Peyer's patch (tissue), 4 donors: ENCODE data around the gene CNTN4. TPM values are rescaled to one million over a fixed set of nuclear protein-coding genes. Genes with fewer than 3 reads are reported as not detected.

Experiments
- DNase-seq, 3 donors: peaks; one replicate each; pipeline ENCODE4 v3.0.0-alpha.2; 2017 to 2019
- H3K27ac ChIP-seq, 4 donors: fragments of 200-600 bp; sonication (generic); one replicate each; pipeline ENCODE4 v1.5.1; 2016 to 2019
- H3K27me3 ChIP-seq, 2 donors: fragments of 200-600 bp; sonication (generic); one replicate each; pipeline ENCODE4 v1.5.1; 2019
- H3K36me3 ChIP-seq, 3 donors: fragments of 200-600 bp; sonication (generic); one replicate each; pipeline ENCODE4 v1.5.1; 2016 to 2019
- H3K4me1 ChIP-seq, 4 donors: fragments of 200-600 bp; sonication (generic); one replicate each; pipeline ENCODE4 v1.5.1; 2016 to 2019
- H3K4me3 ChIP-seq, 4 donors: fragments of 200-600 bp; sonication (generic); 1 replicate in 3 of 4; 2 replicates in 1 of 4; pipeline ENCODE4 v1.5.1; 2016 to 2019; ENCODE audit warnings: mild to moderate bottlenecking in 1 of 4
- H3K9me3 ChIP-seq, 4 donors: fragments of 200-600 bp; sonication (generic); one replicate each; pipeline ENCODE4 v1.5.1; 2016 to 2019; ENCODE audit warnings: mild to moderate bottlenecking in 1 of 4
- CTCF ChIP-seq, 6 experiments: fragments of 450-650 bp in 4 of 6; fragments of 200-600 bp in 2 of 6; sonication (generic) in 1 of 6; IDR thresholded peaks; one replicate each; pipeline ENCODE4 v1.5.1; 2017 to 2019; ENCODE audit warnings: antibody characterized with exemption in 6 of 6, mild to moderate bottlenecking in 3 of 6, moderate library complexity in 1 of 6
- POLR2A ChIP-seq, 2 donors: fragments of 450-650 bp; IDR thresholded peaks; one replicate each; pipeline ENCODE4 v1.5.1; 2017; ENCODE audit warnings: antibody characterized with exemption in 2 of 2, mild to moderate bottlenecking in 2 of 2, moderate library complexity in 2 of 2
- total RNA-seq, 4 donors: library from RNA; depleted of rRNA; stranded (reverse); fragments of >200 nt; gene quantifications; one replicate each; pipeline ENCODE4 v1.1.0, GENCODE V29; 2016

Gene CNTN4
- total RNA-seq, 4 donors from 2014 or later, result 5.4 to 31.1 (median 19.9) TPM

DNA sequence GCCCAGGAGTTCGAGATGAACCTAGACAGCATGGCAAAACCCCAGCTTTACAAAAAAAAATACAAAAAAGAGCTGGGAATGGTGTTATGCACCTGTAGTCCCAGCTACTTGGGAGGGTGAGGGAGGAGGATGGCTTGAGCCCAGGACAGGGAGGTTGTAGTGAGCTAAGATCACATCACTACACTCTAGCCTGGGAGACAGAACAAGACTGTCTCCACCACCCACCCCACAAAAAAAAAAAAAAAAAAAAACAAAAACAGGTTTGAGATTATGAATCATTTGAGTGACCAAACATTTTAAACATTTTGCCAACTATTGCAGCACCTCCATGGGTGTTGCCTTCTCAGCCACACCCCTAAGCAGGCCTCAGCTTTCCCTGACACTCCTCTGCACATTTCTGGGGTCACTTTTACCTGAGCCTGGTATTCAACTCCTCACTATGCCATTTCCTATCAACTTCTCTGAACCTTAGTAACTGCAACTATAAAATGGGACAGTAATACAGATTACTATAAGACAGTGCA, 969.8 kb downstream of the CNTN4 start:
- no peaks in the 10 kb centered on the region for H3K36me3 ChIP-seq
- no peaks in the 10 kb centered on the region for H3K9me3 ChIP-seq
- no peak for TF ChIP-seq POLR2A (IDR thresholded peaks at IDR 0.05)
- no peak for TF ChIP-seq CTCF (IDR thresholded peaks at IDR 0.05)
- no peak for DNase-seq
- H3K4me3 ChIP-seq, result no peak overlapping the region
- no peaks in the 10 kb centered on the region for H3K27me3 ChIP-seq
- H3K4me1 ChIP-seq, result no peaks in the 10 kb centered on the region
- no peak overlapping the region for H3K27ac ChIP-seq

DNA sequence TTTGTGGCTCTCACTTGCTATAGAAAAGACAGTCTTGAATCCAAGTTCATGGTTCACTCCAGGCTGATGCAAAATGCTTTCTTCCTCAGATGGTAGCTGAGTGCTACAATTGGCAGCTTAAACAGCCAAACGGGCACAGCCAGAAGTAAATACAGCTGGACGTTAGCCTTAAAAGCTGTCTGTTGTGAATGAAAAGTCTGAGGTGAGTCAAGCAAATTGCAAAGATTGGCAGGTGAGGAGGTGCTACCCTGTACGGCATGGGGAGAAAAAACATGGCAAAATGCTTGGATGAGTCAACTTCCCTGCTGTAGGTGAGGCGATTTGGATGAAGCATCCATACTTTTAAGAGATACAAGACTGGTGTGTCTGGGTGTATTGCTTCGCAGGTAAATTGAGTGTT, 971.1 kb downstream of the CNTN4 start:
- Histone ChIP-seq H3K36me3 (no peaks in the 10 kb centered on the region), H3K27me3 (no peaks in the 10 kb centered on the region), H3K27ac (no peak overlapping the region), H3K4me1 (no peaks in the 10 kb centered on the region), H3K4me3 (no peak overlapping the region), H3K9me3 (no peaks in the 10 kb centered on the region)
- DNase-seq, result no peak
- TF ChIP-seq POLR2A (IDR thresholded peaks at IDR 0.05) (no peak), CTCF (IDR thresholded peaks at IDR 0.05) (no peak)

DNA sequence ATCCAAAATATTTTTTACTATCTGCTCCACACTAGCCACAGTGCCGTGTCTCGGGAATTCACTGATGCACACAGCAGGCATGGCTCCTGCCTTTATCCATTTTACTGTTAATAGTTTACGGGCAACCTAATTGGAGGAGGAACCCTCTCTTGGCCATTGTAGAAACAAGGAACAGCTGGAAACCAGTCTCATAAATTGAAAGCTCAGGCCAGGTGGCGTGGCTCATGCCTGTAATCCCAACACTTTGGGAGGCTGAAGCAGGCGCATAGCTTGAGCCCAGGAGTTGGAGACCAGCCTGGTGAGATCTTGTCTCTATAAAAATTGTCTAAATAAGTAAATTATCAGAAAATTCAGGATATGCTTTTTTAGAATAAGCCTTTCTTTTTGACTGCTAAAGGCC, 972.5 kb downstream of the CNTN4 start:
- Histone ChIP-seq H3K27ac (no peak overlapping the region), H3K27me3 (no peaks in the 10 kb centered on the region), H3K4me3 (no peak overlapping the region), H3K4me1 (no peaks in the 10 kb centered on the region), H3K9me3 (no peaks in the 10 kb centered on the region), H3K36me3 (no peaks in the 10 kb centered on the region)
- TF ChIP-seq POLR2A (IDR thresholded peaks at IDR 0.05) (no peak), CTCF (IDR thresholded peaks at IDR 0.05) (no peak)
- no peak for DNase-seq

DNA sequence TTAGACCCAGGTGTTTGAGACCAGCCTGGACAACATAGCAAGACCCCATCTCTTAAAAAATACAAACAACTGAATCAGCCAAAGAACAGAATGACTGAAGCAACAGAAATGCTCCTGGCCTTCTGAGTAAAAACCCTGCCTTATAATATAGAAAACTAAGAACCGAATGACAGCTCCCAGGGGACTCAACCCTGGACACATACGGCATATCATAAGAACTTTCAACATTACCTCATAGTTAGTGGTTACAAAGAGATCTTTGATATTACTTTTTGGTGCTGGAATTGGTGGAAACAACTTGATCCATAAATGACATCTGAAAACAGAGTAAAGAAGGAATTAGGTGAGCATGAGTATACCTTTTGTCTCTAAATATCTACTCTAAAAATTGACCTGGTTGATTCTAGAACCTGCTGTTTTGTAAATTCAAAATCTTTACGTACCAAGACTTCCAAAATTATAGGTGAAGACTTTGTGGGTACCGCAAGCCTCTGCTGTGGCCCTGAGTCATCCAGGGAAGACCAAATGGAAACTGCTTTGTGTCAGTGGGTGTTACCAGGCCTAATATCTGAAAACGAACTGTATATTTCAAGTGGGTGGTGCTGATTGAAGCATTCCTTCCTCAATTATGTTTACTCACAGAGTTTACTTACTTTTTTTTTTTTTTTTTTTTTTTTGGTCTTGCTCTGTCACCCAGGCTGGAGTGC, 976.0 kb downstream of the CNTN4 start:
- Histone ChIP-seq H3K27ac (no peak overlapping the region), H3K27me3 (no peaks in the 10 kb centered on the region), H3K4me3 (no peak overlapping the region), H3K4me1 (no peaks in the 10 kb centered on the region), H3K9me3 (no peaks in the 10 kb centered on the region), H3K36me3 (no peaks in the 10 kb centered on the region)
- DNase-seq, result no peak
- no peak for TF ChIP-seq POLR2A (IDR thresholded peaks at IDR 0.05)
- no peak for TF ChIP-seq CTCF (IDR thresholded peaks at IDR 0.05)

DNA sequence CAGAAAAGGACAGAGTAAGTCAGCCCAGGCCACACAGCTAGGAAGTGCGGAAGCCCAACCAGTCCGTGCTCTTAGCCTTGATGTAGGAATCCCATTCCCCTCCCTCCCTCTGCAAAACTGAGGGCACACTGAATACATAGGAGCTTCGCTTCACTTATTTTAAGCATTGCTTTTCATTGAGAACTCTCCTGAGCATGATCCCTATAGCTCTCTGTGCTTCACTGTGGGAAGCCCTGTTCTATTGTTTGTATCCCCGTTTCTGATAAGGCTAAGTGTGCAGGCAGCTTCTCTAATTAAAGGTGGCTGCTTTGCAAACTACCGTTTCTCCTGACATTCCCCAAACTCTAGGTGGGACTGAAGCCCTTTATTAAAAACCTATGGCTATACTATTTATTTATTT, 981.6 kb downstream of the CNTN4 start:
- H3K27ac ChIP-seq, result no peak overlapping the region
- DNase-seq, result no peak
- no peaks in the 10 kb centered on the region for H3K27me3 ChIP-seq
- H3K4me1 ChIP-seq, result no peaks in the 10 kb centered on the region
- no peak overlapping the region for H3K4me3 ChIP-seq
- H3K36me3 ChIP-seq, result no peaks in the 10 kb centered on the region
- H3K9me3 ChIP-seq, result no peaks in the 10 kb centered on the region
- TF ChIP-seq POLR2A (IDR thresholded peaks at IDR 0.05), result no peak
- TF ChIP-seq CTCF (IDR thresholded peaks at IDR 0.05), result no peak
